GM18867 (cell line): ENCODE results near the gene PSMB1.
"Not testable (repeated sequence)": the region's sequence is repeated elsewhere in the genome, so short reads cannot be mapped to it uniquely, and the experiment has no call there.

ENCODE experiments used
- ATAC-seq: cut with Tn5 transposase; IDR thresholded peaks from one replicate; pipeline ENCODE4 v1.9.1; 2021; ENCODE audit warnings: mild to moderate bottlenecking, moderate library complexity; ENCODE audit not compliant: unreplicated experiment

PSMB1 gene

DNA sequence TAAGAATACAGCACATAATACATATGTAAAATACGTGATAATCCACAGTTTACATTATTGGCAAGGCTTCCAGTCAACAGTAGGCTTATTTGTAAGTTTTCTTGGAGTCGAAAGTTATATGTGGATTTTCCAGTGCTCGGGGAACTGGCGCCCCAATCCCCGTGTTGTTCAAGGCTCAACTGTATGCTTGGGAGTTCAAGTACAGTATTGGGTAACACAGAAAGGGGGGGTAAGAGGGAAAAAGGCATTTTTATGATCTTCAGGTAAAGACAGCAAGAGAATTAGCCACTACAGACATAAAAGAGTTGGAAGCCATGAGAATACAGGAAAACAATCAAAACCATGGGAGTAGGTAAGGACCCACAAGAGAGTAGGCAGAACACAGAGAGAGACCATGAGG is 16.4 kb downstream of the PSMB1 start:
- ATAC-seq: no peak

- no peak for ATAC-seq
Measured at GRCh38 chr6:170535004-170535403, 18.1 kb downstream of the PSMB1 start.

- no peak for ATAC-seq
Measured at GRCh38 chr6:170533792-170534191, 19.3 kb downstream of the PSMB1 start.

DNA sequence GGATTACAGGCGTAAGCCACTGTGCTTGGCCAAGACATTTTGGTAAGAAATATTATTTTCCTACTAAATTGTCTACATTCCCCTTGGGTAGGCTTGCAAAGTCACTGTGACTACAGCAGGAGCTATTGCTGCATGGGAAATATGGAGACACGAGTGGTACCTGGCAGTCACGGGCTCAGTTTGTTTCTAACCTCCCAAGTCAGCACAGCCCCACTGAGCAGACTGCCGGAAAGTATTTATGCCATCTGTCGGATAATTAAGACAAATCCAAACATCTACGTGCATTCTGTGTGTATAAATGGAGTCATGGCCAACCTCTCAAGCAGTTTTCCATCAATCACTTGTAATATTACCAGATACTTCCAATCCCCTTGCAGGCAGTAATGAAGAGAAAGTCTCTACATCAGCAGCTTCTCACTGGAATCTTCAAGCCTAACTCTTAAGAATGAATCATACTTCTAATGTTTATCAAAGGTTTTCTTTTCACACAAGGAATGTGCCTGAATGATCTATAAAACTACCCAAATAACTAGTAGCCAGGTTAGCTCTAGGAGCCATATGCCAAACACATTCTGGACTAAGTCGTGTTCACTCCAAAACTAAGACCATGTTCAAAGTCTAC is 20.1 kb downstream of the PSMB1 start:
- ATAC-seq: no peak

DNA sequence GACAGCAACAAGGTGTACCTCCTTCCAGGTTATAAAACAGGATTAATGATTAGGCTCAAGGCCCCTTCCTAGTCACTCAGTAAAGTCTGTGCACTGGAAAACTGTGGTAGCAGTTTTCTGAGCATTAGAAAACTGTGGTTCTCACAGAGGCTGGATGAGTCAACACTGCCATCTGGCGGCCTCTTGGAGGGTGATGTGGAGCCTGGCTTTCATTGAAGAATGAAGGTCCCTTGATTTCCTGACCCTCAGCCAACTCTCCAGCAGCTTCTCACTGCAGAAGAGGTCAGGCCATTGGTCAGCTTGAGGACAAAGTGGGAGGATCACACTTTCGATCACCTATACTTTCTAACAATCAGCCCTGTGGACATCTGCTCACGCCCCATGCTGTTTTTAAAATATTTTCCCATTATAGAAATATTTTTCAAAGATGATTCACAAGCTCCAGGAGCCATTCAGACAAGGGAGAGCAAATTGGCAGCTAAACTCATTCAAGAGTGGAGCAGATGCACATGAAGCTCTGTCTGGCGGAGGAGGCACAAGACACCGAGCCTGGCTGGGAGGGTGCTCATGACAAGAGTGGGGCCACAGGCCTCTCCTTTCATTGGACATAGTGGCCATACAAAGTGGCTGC is 23.2 kb downstream of the PSMB1 start:
- ATAC-seq: peak; percentile 85

DNA sequence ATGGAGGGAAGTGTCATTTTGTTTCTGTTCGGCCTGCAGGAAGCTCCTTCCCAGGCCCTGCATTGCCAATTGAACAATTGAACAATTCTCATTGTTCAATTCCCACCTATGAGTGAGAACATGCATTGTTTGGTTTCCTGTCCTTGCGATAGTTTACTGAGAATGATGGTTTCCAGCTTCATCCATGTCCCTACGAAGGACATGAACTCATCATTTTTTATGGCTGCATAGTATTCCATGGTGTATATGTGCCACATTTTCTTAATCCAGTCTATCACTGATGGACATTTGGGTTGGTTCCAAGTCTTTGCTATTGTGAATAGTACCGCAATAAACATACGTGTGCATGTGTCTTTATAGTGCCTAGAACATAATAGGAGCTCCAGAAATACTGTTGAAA is 25.1 kb downstream of the PSMB1 start:
- not testable (repeated sequence) for ATAC-seq

DNA sequence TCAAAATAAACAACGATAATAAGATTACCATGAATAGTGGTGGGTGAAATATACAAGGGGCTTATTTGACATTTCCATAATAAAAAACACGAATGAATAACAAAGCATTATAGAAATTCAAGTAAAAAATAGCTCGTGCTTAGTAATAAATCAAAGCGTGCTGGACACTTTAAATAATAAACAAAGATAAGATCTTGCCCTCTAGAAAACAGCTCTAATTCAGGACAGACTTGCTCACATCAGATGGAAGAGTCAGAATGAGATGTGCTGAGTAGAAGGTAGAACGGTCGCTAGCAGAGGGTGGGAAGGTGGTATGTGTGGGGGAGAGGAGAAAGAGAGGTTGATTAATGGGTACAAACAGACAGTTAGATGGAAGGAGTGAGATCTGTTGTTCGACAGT is 27.3 kb downstream of the PSMB1 start:
- ATAC-seq: no peak

DNA sequence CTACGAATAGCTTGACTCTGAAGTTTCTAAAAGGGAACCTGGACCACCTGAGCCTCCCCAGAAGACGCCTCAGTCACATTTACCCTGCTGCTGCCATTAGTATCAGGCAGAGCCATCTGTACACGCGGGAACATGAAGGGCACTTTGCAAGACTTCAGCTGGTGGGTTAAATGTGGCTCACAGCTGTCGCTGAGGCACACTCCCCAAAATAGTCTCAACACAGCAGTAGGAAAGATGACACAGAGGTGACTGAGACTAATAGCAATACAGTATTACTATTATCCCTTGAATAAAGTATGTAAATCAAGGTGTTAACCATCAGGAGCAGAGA is 29.0 kb downstream of the PSMB1 start:
- ATAC-seq: no peak

DNA sequence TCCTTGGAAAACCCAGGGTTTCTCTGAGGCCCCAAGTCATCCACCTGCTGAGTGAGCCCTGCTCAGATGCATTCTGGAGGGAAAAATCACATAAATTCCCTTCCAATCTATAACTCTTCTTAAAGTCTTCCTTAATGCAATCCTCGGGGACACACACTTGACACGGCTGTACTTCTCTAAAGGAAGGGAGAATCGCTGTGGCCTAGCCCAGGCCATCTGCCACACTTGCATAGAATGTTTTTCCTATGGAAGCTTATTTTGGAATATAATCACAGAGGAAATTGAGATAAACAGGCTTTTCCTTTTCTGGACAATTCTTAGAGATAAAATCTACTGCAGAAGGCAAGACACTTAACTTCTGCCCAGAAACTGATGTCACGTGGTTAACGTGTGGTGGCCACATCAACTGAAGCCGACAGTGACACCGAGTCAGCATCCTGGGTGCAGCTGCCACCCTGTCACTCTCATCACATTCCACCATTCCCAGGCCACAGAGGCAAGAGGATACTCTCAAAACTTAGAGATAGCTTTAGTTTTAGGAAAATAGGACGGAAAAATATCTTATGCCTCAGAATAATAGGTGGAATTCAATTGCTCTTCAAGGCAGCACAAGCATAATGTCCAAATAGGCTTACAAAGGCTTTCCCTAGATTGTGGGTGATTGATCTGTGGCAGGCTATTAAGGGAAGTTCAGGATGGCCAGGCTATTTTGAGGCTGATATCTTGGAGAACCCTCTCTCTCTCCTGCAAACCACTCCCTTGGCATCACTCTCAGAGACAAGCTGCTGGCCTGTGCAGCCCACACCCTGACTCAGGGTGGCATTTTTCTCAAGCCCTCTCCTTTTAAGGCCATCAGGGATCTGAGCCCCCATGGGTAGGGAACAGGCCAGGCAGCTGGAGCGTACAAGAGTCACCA is 29.6 kb downstream of the PSMB1 start:
- no peak for ATAC-seq

GRCh38 chr6:170522565-170523183 is 30.4 kb downstream of the PSMB1 start:
- ATAC-seq: no peak

GRCh38 chr6:170516783-170517616 is 36.1 kb downstream of the PSMB1 start:
- ATAC-seq: peak; percentile 94

DNA sequence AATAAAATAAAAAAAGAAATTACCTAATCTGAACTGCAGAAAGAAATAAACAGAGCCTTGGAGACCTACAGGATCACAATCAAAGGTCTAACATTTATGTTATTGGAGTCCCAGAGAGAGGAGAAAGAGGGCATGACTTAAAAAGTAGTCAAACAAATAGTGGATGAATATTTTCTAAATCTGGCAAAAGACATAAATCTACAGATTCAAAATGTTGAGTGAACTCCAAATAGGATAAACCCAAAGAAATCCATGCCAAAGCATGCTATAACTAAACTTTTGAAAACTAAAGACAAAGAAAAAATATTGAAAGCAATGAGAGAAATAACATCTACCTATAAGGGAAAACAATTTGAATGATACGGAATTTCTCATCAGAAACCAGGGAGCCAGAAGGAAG is 38.2 kb downstream of the PSMB1 start:
- ATAC-seq: no peak

DNA sequence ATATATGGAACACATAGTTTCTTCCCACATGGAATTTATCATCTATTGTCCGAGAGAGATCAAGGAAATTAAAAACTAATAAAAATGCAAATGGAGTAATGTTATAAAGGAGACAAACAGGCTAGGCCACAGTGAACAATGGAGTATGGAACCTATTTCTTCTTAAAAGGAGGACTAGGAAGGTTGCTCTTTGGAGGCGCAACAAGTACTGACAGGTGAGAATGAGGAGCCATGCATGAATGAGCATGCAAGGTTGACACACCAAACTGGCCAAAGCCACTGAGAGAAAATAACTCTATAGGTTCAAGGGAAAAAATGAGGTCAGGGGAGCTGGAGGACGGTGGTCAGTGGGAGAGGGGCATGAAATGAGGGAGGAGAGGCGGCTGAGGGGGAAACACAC is 40.9 kb downstream of the PSMB1 start:
- no peak for ATAC-seq

- no peak for ATAC-seq
Measured at GRCh38 chr6:170510631-170511030, 42.5 kb downstream of the PSMB1 start.

DNA sequence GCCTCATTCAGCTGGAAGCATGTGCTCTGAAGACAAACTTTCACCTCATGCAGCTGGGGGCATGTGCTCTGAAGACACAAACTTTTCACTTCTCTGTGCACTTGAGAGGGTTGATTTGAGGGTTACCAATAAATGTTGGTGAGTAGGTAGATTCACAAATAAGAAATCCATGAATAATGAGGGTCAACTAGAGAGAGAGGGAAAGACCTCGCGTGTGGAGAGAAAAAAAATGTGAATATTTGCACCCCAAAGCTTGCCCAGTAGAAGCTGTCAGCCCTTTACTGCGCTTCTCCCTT is 43.4 kb downstream of the PSMB1 start:
- ATAC-seq: no peak

GRCh38 chr6:170508892-170509722 is 44.0 kb downstream of the PSMB1 start:
- not testable (repeated sequence) for ATAC-seq

GRCh38 chr6:170508275-170508674 is 44.8 kb downstream of the PSMB1 start:
- not testable (repeated sequence) for ATAC-seq

DNA sequence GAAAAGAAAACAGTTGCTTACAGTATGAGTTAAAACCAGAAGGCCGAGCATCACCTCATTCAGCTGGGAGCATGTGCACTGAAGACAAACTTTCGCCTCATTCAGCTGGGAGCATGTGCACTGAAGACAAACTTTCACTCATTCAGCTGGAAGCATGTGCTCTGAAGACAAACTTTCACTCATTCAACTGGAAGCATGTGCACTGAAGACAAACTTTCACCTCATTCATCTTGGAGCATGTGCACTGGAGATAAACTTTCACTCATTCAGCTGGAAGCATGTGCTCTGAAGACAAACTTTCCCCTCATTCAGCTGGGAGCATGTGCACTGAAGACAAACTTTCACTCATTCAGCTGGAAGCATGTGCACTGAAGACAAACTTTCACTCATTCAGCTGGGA is 45.4 kb downstream of the PSMB1 start:
- ATAC-seq: not testable (repeated sequence)

- ATAC-seq: no peak
Measured at GRCh38 chr6:170506446-170506845, 46.7 kb downstream of the PSMB1 start.

DNA sequence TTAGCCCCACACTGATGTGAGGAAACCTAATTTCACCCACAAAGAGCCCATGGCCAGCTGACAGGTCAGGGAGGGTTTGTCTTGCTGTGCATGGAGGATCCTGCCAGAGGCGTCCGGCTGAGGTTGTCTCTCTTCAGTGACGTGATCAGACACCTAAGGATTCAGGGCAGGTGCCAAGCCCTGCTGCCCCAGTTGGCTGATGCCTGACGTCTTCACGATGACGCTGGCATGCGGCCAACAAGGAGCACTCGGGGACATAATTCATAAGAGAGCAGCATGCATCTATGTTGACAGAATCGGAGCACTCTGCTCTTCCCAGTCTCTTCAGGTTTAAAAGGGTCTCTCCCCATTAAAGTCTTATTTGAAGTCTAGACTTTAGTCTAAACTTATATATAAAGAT is 47.8 kb downstream of the PSMB1 start:
- no peak for ATAC-seq
